Dermis microvascular lymphatic vessel endothelial cell (primary cell): Measurements from ENCODE around the gene HAL. TPM values are rescaled to one million over a fixed set of nuclear protein-coding genes. Genes with fewer than 3 reads are reported as not detected.

Experiments
- DNase-seq, 2 donors: peaks; one replicate each; pipeline versions ENCODE4 v3.0.0 to v3.0.0-alpha.2; 2010; ENCODE audit warnings: low read depth in 2 of 2
- total RNA-seq: library from RNA; depleted of rRNA; stranded (reverse); fragments of >200 nt; gene quantifications from 2 replicates; pipeline ENCODE4 v1.2.1, GENCODE V29; 2014

HAL gene
- total RNA-seq, 1 donor from 2014 or later = 0.13 TPM

- DNase-seq = no peak
Measured at GRCh38 chr12:96014943-96015599, 18.9 kb upstream of the HAL start.

GRCh38 chr12:96007729-96008128 is 11.6 kb upstream of the HAL start:
- no peak for DNase-seq

DNA sequence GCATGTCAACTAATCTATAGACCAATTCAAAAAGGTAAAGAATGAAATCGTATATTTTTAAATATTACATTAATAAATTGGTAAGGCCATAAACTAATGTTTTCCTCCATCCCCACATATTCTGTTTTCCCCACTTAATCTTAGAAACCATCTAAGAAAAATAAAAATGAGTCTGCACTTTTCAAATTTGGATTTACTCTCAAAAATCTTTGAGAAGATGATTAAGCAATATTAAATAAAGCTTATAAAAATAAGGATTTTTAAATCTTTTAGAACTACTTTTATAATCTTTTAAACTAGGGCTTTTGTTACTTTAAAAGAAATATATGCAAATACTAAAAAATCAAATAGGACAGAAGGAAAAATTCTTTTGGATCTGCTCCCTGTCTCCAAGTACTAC is 10.6 kb upstream of the HAL start:
- no peak for DNase-seq

DNA sequence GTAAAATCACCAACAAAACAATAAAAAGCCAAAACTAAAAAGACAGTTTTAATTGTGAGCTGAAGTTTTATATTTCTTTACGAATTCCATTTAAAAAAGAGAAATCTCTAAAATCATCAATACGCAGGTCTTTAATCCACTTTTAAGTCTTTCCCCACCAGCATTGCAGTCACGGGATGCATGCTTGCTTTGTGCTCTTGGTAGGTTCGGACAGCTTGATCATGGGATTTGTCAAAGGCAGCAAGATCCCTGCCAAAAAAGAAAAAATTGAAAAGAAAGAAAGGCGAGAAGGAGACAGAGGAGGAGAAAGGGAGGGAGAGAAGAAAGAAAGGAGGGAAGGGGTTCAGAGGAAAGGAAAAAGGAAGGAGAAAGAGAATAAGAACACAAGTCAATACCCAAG is 4.7 kb upstream of the HAL start:
- no peak for DNase-seq

GRCh38 chr12:95999484-95999883 is 3.3 kb upstream of the HAL start:
- DNase-seq = no peak

DNA sequence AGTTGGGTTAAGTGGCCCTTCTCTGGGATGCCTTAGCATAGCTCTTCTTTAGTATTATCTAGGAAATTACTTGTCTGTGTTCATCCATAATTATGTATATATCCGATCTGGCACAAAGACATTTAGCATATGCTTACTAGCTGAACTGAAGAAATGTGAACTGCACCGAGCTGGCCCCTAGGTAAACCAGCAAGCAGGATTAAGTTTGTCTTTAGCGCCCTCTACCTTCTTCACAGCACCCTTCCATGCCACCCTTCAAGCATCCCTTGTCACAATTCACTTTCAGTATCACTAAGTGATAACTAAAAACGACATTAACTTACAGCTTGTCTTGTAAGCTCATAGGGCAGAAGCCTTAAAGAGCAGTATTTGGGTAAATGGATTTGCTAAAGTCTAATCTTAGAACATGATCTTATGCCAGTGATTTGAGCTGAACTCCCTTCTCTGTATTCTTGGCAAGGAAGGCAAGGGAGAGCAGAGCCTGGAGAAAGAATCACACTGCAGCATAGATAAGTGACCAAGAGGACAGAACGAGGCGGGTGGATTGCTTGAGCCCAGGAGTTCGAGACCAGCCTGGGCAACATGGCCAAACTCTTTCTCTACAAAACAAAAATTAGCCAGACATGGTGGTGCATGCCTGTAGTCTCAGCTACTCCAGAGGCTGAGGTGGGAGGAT is 2.6 kb upstream of the HAL start:
- DNase-seq = peak; percentile 37 to 69

GRCh38 chr12:95997911-95998510 is 1.9 kb upstream of the HAL start:
- no peak for DNase-seq

GRCh38 chr12:95997276-95997675 is 1.1 kb upstream of the HAL start:
- DNase-seq = no peak

DNA sequence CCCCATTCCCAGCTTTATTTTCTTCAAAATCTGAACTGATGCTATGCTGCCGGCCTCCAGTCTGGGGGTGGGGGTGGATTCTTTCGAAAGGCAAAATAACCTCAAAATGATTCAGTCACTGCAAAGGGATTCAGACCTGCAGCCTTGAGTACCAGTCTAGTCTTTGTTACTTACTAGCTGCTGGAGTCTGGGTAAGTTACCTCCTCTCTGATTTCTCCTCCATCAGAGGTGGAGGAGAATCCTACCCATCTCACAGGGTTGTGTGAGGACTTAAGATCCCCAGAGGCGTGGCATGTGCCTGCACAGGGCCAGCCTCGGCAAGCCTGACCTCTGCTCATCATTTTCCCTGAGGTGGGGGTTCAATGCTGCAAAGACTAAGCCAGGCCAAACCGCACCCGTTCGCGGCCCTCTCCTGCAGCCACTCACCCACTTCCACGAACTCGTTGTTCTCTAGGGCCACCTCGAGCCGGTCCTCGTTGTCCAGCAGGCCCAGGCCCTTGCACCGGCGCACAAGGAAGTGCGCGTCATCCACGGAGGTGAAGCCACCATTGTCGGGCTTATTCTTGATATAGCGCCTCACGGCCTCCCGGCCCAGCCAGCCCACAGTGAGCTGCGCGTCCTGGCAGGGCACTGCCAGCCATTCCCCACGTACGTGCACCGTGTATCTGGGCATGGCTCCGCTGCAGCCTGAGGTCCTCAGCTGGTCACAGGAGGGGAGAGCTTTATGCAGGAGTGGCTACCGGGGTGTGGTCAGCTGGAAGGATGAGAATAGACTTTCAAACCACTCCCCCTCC is 709 bp downstream of the HAL start:
- DNase-seq = no peak

DNA sequence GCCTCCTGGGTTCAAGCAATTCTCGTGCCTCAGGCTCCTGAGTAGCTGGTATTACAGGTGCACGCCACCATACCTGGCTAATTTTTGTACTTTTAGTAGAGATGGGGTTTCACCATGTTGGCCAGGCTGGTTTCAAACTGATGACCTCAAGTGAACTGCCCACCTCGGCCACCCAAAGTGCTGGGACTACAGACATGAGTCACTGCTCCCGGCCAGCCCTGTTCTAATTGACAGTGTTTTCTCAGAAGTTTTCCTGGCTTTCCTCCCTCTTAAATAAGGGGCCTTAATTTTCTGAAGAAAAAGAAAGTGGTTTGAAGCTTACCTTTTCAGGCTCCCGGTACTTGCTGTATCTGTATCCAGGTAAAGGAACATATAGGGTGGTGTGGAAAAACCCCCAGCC is 1.7 kb downstream of the HAL start:
- DNase-seq = no peak

DNA sequence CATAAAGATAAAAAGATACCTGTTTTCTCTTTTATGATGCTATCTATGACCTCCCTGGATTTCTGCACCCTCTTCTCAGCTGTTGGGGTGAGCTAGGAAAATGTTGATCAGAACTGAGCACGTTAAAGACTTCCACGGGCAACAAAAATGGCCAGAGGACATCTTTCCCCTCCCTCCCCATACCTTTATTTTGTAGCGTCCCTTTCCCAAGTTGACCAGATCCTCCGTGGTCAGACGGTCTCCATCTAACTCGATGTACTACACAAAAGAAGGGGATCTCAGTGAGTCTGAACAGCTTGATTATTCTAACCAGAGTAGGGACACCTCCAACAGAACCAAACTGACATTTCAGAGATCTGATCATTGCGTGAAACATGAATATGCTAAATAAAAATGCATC is 2.2 kb downstream of the HAL start:
- DNase-seq = no peak

DNA sequence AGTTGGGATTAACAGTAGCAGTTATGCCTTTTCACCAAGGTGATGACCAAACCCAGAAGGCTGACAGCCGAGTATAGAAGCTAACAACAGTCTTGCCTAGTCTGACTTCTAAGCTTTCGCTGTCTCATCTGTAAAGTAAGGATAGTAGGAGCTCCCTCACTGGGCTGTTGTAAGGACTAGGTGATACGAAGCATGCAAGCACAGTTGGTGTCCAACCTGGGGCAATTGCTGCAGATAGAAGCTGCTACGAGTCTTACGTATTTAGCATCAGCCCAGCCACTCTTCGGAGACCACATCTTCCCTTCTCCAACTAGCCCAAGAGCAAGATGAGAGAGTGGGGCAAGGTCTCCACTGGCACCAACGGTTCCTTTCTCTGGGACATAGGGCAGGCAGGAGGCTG is 6.0 kb downstream of the HAL start:
- no peak for DNase-seq

GRCh38 chr12:95989504-95990123 is 6.5 kb downstream of the HAL start:
- DNase-seq = no peak

DNA sequence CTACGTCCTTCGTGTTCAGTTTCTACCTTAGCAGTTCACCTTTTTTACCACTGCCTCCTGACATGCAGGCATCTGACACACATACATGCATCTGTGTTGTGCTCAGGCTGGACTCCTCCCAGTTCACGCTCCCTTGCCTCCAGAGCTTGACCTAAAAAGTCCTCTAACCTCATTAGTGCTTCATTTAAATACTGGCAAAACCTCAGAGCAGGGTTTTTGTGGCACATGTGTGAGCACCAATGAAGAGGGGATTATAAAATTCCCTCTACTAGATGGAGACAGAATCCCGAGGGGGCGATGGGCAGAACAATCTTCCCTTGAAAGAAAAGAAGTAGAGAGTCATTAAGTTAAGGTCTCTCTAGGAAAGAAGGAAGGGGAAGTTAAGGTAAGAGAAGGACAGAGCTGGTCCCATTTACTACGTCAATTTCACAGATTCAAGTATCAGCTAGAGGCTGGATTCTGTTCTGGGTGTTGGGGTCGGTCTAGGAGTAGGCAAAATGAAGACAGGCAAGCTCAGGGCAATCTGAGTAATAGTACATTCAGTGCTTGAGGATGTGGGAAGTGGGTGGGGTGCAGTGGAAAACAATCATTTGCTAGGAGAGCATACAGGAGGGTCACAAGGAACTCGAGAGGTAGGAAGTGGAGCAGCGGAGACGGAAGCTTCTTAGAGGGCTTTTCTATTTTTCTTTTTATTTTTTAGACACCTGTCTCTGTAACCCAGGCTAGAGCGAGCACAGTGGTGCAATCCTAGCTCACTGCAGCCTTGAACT is 7.5 kb downstream of the HAL start:
- DNase-seq = no peak

- DNase-seq = no peak
Measured at GRCh38 chr12:95986635-95987570, 9.2 kb downstream of the HAL start.

DNA sequence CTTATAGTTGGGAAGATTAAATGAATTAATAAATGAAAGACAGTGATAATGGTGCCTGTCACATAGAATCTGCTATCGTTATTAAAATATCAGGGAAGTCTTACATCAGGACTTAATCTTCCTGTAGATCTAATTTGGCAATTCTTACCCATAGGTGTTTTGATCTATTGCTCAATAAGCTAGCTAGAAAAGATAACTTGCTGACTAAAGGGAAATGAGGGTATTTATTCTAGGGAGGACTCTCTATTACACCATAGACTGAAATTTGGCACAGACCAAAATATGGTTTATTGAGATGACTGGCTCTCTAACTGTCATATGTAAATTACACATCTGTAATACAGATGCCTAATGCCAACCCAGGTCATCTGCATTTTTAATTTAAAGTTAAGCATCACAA is 11.5 kb downstream of the HAL start:
- no peak for DNase-seq

- no peak for DNase-seq
Measured at GRCh38 chr12:95982602-95983001, 13.5 kb downstream of the HAL start.

GRCh38 chr12:95980437-95980836 is 15.7 kb downstream of the HAL start:
- DNase-seq = no peak

DNA sequence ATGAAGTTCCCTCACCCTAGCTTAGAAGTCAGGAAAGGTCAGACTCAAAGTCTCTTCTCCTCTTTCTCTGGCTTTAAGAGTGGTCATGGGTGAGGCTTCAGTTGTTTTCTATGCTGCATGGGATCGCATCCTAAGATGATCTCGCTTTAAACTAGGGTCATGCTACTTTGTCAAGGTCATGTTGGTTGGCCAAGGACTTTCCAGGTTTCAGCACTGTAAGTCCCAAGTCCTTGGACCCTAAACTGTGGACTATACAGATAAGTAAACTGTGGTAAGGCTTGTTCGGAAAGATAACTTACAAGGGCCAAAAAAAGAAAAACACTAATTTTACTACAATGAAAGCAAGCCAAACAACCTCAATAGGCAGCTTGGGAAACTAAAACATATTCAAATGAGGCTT is 17.4 kb downstream of the HAL start:
- no peak for DNase-seq

GRCh38 chr12:95978351-95978750 is 17.8 kb downstream of the HAL start:
- no peak for DNase-seq
